Breast epithelium (tissue), 3 donors: ENCODE measurements around the gene PEAK1.

Experiments used
- CTCF ChIP-seq, 3 donors: fragments of 450-650 bp; IDR thresholded peaks; one replicate each; pipeline ENCODE4 v1.5.1; 2016 to 2017; ENCODE audit warnings: antibody characterized with exemption in 3 of 3, mild to moderate bottlenecking in 3 of 3, moderate library complexity in 3 of 3
- POLR2A ChIP-seq: fragments of 450-650 bp; IDR thresholded peaks from one replicate; pipeline ENCODE4 v1.6.1; 2016; ENCODE audit warnings: antibody characterized with exemption, mild to moderate bottlenecking, moderate library complexity

- TF ChIP-seq POLR2A (no peak), CTCF (IDR thresholded peaks at IDR 0.05) (peak in 1 of 3 donors; percentile 16)
These were observed 344.4 kb downstream of the PEAK1 start for GRCh38 chr15:77075528-77075927.
